ENCODE measurements around the gene RNF111.

Gene RNF111

GRCh38 chr15:59048897-59049296 is 61.4 kb downstream of the RNF111 start:
- H3K79me2 ChIP-seq (ENCODE audit: control insufficient read depth, insufficient read depth, low read length), result no peaks in the 10 kb centered on the region
- no peak for DNase-seq
- no peak overlapping the region for H2BK120ac ChIP-seq (ENCODE audit: low read depth, low read length)
- H2BK15ac ChIP-seq (replicated peaks; ENCODE audit: low read depth), result no peak overlapping the region
- no peak overlapping the region for H3K27ac ChIP-seq (ENCODE audit: low read depth, low read length)
- no peak overlapping the region for H3K56ac ChIP-seq (ENCODE audit: low read length)
- H3K79me1 ChIP-seq (ENCODE audit: low read length), result peaks cover 2% of the 10 kb centered on the region
- H3K4me2 ChIP-seq (ENCODE audit: low read length), result no peak overlapping the region
- H3K4ac ChIP-seq (ENCODE audit: low read depth, low read length), result no peak overlapping the region
- H3K36me3 ChIP-seq (ENCODE audit: control insufficient read depth, insufficient read depth, low read length), result no peaks in the 10 kb centered on the region
- no peak overlapping the region for H2AK5ac ChIP-seq (ENCODE audit: low read length)
- no peak overlapping the region for H4K5ac ChIP-seq (ENCODE audit: low read length)
- H4K8ac ChIP-seq (ENCODE audit: low read depth, low read length), result no peak overlapping the region
- no peak overlapping the region for H3K23ac ChIP-seq (ENCODE audit: low read length)
- WGBS (ENCODE audit: extremely low coverage, insufficient coverage, low lambda C conversion rate), result no CpG with 5 or more reads among the region's 3 CpGs
- no peak overlapping the region for H3K18ac ChIP-seq (ENCODE audit: low read length)
- H3K9ac ChIP-seq (ENCODE audit: low read length), result no peak overlapping the region
- no peaks in the 10 kb centered on the region for H3K27me3 ChIP-seq (ENCODE audit: insufficient read depth, low read length, poor library complexity)
- H3K4me1 ChIP-seq (ENCODE audit: control insufficient read depth, low read depth, low read length), result no peaks in the 10 kb centered on the region
- no peak overlapping the region for H3K4me3 ChIP-seq (ENCODE audit: low read length)
- H2BK5ac ChIP-seq (ENCODE audit: low read length), result no peak overlapping the region

- H3K79me2 ChIP-seq (ENCODE audit: control insufficient read depth, insufficient read depth, low read length), result no peaks in the 10 kb centered on the region
- H2BK120ac ChIP-seq (ENCODE audit: low read depth, low read length), result no peak overlapping the region
- H3K27ac ChIP-seq (ENCODE audit: low read depth, low read length), result no peak overlapping the region
- no peak overlapping the region for H3K9ac ChIP-seq (ENCODE audit: low read length)
- H3K27me3 ChIP-seq (ENCODE audit: insufficient read depth, low read length, poor library complexity), result no peaks in the 10 kb centered on the region
- no peak overlapping the region for H2BK5ac ChIP-seq (ENCODE audit: low read length)
- no peak overlapping the region for H3K4me3 ChIP-seq (ENCODE audit: low read length)
- no peak overlapping the region for H2BK15ac ChIP-seq (replicated peaks; ENCODE audit: low read depth)
- H3K4me2 ChIP-seq (ENCODE audit: low read length), result no peak overlapping the region
- no peak overlapping the region for H3K56ac ChIP-seq (ENCODE audit: low read length)
- H2AK5ac ChIP-seq (ENCODE audit: low read length), result no peak overlapping the region
- H3K36me3 ChIP-seq (ENCODE audit: control insufficient read depth, insufficient read depth, low read length), result no peaks in the 10 kb centered on the region
- H4K8ac ChIP-seq (ENCODE audit: low read depth, low read length), result no peak overlapping the region
- H4K5ac ChIP-seq (ENCODE audit: low read length), result no peak overlapping the region
- no peak overlapping the region for H3K4ac ChIP-seq (ENCODE audit: low read depth, low read length)
- H3K79me1 ChIP-seq (ENCODE audit: low read length), result no peaks in the 10 kb centered on the region
- H3K18ac ChIP-seq (ENCODE audit: low read length), result no peak overlapping the region
- DNase-seq, result no peak
- no peak overlapping the region for H3K23ac ChIP-seq (ENCODE audit: low read length)
- H3K4me1 ChIP-seq (ENCODE audit: control insufficient read depth, low read depth, low read length), result no peaks in the 10 kb centered on the region
- WGBS (ENCODE audit: extremely low coverage, insufficient coverage, low lambda C conversion rate), result 100% methylated on average over 1 of the region's 2 CpGs
These were observed 64.7 kb downstream of the RNF111 start for GRCh38 chr15:59051873-59052861.

- Histone ChIP-seq H3K4me2 (ENCODE audit: low read length) (no peak overlapping the region), H2BK5ac (ENCODE audit: low read length) (no peak overlapping the region), H3K18ac (ENCODE audit: low read length) (no peak overlapping the region), H3K4me1 (ENCODE audit: control insufficient read depth, low read depth, low read length) (no peaks in the 10 kb centered on the region), H2AK5ac (ENCODE audit: low read length) (no peak overlapping the region), H3K9ac (ENCODE audit: low read length) (no peak overlapping the region), H2BK120ac (ENCODE audit: low read depth, low read length) (no peak overlapping the region), H4K8ac (ENCODE audit: low read depth, low read length) (no peak overlapping the region), H3K56ac (ENCODE audit: low read length) (no peak overlapping the region), H4K5ac (ENCODE audit: low read length) (no peak overlapping the region), H3K79me1 (ENCODE audit: low read length) (no peaks in the 10 kb centered on the region), H3K23ac (ENCODE audit: low read length) (no peak overlapping the region), H3K27ac (ENCODE audit: low read depth, low read length) (no peak overlapping the region), H3K36me3 (ENCODE audit: control insufficient read depth, insufficient read depth, low read length) (no peaks in the 10 kb centered on the region), H2BK15ac (replicated peaks; ENCODE audit: low read depth) (no peak overlapping the region), H3K79me2 (ENCODE audit: control insufficient read depth, insufficient read depth, low read length) (no peaks in the 10 kb centered on the region), H3K4me3 (ENCODE audit: low read length) (no peak overlapping the region), H3K27me3 (ENCODE audit: insufficient read depth, low read length, poor library complexity) (no peaks in the 10 kb centered on the region), H3K4ac (ENCODE audit: low read depth, low read length) (no peak overlapping the region)
- DNase-seq, result no peak
- WGBS (ENCODE audit: extremely low coverage, insufficient coverage, low lambda C conversion rate), result no CpG with 5 or more reads among the region's 3 CpGs
These were observed 65.5 kb downstream of the RNF111 start for GRCh38 chr15:59052915-59053407.

GRCh38 chr15:59053482-59053881 is 66.0 kb downstream of the RNF111 start:
- H3K27me3 ChIP-seq (ENCODE audit: insufficient read depth, low read length, poor library complexity), result no peaks in the 10 kb centered on the region
- H3K23ac ChIP-seq (ENCODE audit: low read length), result no peak overlapping the region
- no peaks in the 10 kb centered on the region for H3K79me2 ChIP-seq (ENCODE audit: control insufficient read depth, insufficient read depth, low read length)
- H2BK15ac ChIP-seq (replicated peaks; ENCODE audit: low read depth), result no peak overlapping the region
- no peak overlapping the region for H3K27ac ChIP-seq (ENCODE audit: low read depth, low read length)
- no CpG with 5 or more reads among the region's 2 CpGs for WGBS (ENCODE audit: extremely low coverage, insufficient coverage, low lambda C conversion rate)
- H2BK120ac ChIP-seq (ENCODE audit: low read depth, low read length), result no peak overlapping the region
- no peak overlapping the region for H4K5ac ChIP-seq (ENCODE audit: low read length)
- H3K79me1 ChIP-seq (ENCODE audit: low read length), result no peaks in the 10 kb centered on the region
- no peak overlapping the region for H3K4me2 ChIP-seq (ENCODE audit: low read length)
- H3K36me3 ChIP-seq (ENCODE audit: control insufficient read depth, insufficient read depth, low read length), result peaks cover 1% of the 10 kb centered on the region
- no peak overlapping the region for H2BK5ac ChIP-seq (ENCODE audit: low read length)
- H3K9ac ChIP-seq (ENCODE audit: low read length), result no peak overlapping the region
- no peak overlapping the region for H3K4ac ChIP-seq (ENCODE audit: low read depth, low read length)
- no peak overlapping the region for H3K56ac ChIP-seq (ENCODE audit: low read length)
- H4K8ac ChIP-seq (ENCODE audit: low read depth, low read length), result no peak overlapping the region
- no peak overlapping the region for H2AK5ac ChIP-seq (ENCODE audit: low read length)
- no peak overlapping the region for H3K18ac ChIP-seq (ENCODE audit: low read length)
- no peak overlapping the region for H3K4me3 ChIP-seq (ENCODE audit: low read length)
- no peaks in the 10 kb centered on the region for H3K4me1 ChIP-seq (ENCODE audit: control insufficient read depth, low read depth, low read length)
- DNase-seq, result no peak

- Histone ChIP-seq H3K18ac (ENCODE audit: low read length) (no peak overlapping the region), H3K4me3 (ENCODE audit: low read length) (no peak overlapping the region), H3K23ac (ENCODE audit: low read length) (no peak overlapping the region), H3K79me1 (ENCODE audit: low read length) (no peaks in the 10 kb centered on the region), H3K9ac (ENCODE audit: low read length) (no peak overlapping the region), H3K79me2 (ENCODE audit: control insufficient read depth, insufficient read depth, low read length) (no peaks in the 10 kb centered on the region), H3K27me3 (ENCODE audit: insufficient read depth, low read length, poor library complexity) (no peaks in the 10 kb centered on the region), H3K36me3 (ENCODE audit: control insufficient read depth, insufficient read depth, low read length) (peaks cover 4% of the 10 kb centered on the region), H3K4ac (ENCODE audit: low read depth, low read length) (no peak overlapping the region), H2BK120ac (ENCODE audit: low read depth, low read length) (no peak overlapping the region), H3K27ac (ENCODE audit: low read depth, low read length) (no peak overlapping the region), H2BK15ac (replicated peaks; ENCODE audit: low read depth) (no peak overlapping the region), H3K4me2 (ENCODE audit: low read length) (no peak overlapping the region), H2AK5ac (ENCODE audit: low read length) (no peak overlapping the region), H2BK5ac (ENCODE audit: low read length) (no peak overlapping the region), H4K8ac (ENCODE audit: low read depth, low read length) (no peak overlapping the region), H3K56ac (ENCODE audit: low read length) (no peak overlapping the region), H4K5ac (ENCODE audit: low read length) (no peak overlapping the region), H3K4me1 (ENCODE audit: control insufficient read depth, low read depth, low read length) (no peaks in the 10 kb centered on the region)
- no CpG with 5 or more reads among the region's 2 CpGs for whole genome bisulfite sequencing (ENCODE audit: extremely low coverage, insufficient coverage, low lambda C conversion rate)
- DNase-seq, result no peak
These were observed 71.7 kb downstream of the RNF111 start for GRCh38 chr15:59059076-59059597.
